ENCODE results near the gene EHBP1. TPM values are rescaled to one million over a fixed set of nuclear protein-coding genes. Genes with fewer than 3 reads are reported as not detected.

The EHBP1 gene
- total RNA-seq, 3 donors from 2014 or later = 65.9 to 118 (median 87.2) TPM

DNA sequence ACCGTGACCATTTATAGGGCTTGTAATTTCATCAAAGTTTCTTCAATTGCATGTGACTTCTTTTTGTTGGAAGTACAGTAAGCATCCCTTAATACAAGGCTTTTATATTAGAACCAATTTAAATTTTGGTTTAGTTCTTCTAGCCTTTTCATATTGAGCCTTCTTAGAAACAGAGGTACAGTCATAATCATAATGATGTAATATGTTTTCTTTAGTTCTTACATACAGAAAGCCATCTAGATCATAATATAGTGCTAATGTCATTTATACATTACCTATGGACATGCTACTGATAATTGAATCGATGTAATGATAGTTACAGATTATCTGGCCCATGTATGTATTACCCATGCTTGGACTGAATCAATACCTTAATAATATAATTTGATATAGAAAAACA is 235.2 kb downstream of the EHBP1 start:
- Histone ChIP-seq H3K36me3 (no peaks in the 10 kb centered on the region), H3K27me3 (no peaks in the 10 kb centered on the region), H3K9me3 (no peaks in the 10 kb centered on the region), H3K4me3 (no peak overlapping the region), H3K27ac (no peak overlapping the region), H3K4me1 (no peaks in the 10 kb centered on the region)
- intact Hi-C loops (cut with DNase I; ENCODE audit: low total_unique reads) = no loop called here
- TF ChIP-seq POLR2A (IDR thresholded peaks at IDR 0.05) (no peak), CTCF (IDR thresholded peaks at IDR 0.05) (no peak), POLR2AphosphoS5 (IDR thresholded peaks at IDR 0.05) (no peak)
- DNase-seq (ENCODE audit: low spot score in 2 of 2) = no peak

GRCh38 chr2:62941413-62941812 is 235.9 kb downstream of the EHBP1 start:
- TF ChIP-seq POLR2AphosphoS5 (IDR thresholded peaks at IDR 0.05) (no peak), POLR2A (IDR thresholded peaks at IDR 0.05) (no peak), CTCF (IDR thresholded peaks at IDR 0.05) (no peak)
- Histone ChIP-seq H3K4me3 (no peak overlapping the region), H3K36me3 (no peaks in the 10 kb centered on the region), H3K27ac (no peak overlapping the region), H3K27me3 (no peaks in the 10 kb centered on the region), H3K9me3 (no peaks in the 10 kb centered on the region), H3K4me1 (no peaks in the 10 kb centered on the region)
- intact Hi-C loops (cut with DNase I; ENCODE audit: low total_unique reads) = no loop called here
- DNase-seq (ENCODE audit: low spot score in 2 of 2) = no peak

GRCh38 chr2:62944362-62944761 is 238.8 kb downstream of the EHBP1 start:
- H3K27me3 ChIP-seq = no peaks in the 10 kb centered on the region
- H3K4me1 ChIP-seq = no peaks in the 10 kb centered on the region
- intact Hi-C loops (cut with DNase I; ENCODE audit: low total_unique reads) = no loop called here
- no peak for DNase-seq (ENCODE audit: low spot score in 2 of 2)
- no peaks in the 10 kb centered on the region for H3K36me3 ChIP-seq
- H3K9me3 ChIP-seq = no peaks in the 10 kb centered on the region
- TF ChIP-seq CTCF (IDR thresholded peaks at IDR 0.05) = no peak
- no peak overlapping the region for H3K27ac ChIP-seq
- H3K4me3 ChIP-seq = no peak overlapping the region

DNA sequence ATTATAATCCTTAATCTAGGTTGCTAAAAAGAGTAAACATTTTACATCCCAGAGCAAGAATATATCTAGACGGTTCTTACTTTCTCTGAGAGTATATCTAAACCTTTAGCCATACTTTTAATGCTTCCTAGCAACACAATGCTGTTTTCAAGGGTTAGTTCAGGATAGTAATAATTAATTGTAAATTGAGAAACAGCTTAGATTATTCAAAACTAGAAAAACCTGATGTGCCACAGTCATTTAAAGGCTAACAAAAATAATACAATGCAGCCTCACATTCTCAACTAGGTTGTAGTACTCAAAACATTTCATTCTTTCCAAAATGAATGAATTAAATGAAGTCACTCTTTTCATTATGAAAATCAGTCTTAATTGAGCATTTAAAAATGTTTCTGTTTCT is 241.9 kb downstream of the EHBP1 start:
- H3K27ac ChIP-seq = peak overlapping the region in 1 of 2 donors; percentile 22
- no peaks in the 10 kb centered on the region for H3K27me3 ChIP-seq
- no peak for DNase-seq (ENCODE audit: low spot score in 2 of 2)
- H3K4me1 ChIP-seq = no peaks in the 10 kb centered on the region
- intact Hi-C loops (cut with DNase I; ENCODE audit: low total_unique reads) = no loop called here
- H3K9me3 ChIP-seq = no peaks in the 10 kb centered on the region
- H3K36me3 ChIP-seq = no peaks in the 10 kb centered on the region
- TF ChIP-seq POLR2AphosphoS5 (IDR thresholded peaks at IDR 0.05) (no peak), POLR2A (IDR thresholded peaks at IDR 0.05) (no peak), CTCF (IDR thresholded peaks at IDR 0.05) (no peak)
- no peak overlapping the region for H3K4me3 ChIP-seq

DNA sequence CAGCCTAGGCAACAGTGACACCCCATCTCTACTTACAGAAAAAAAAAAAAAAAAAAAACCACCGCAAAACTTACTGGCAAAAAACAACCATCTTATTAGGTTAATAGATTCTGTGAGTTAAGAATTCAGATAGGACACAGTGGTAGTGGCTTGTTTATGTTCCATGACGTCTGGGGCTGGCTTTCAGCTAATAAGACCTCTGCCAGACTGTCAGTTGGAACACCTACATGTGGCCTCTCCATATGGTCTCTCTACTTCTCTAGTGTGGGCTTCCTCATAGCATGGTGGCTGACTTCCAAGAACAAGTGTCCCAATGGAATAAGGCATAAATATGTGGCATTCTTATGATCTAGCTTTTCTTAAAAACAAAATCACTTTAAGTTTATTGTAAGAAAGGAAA is 251.1 kb downstream of the EHBP1 start:
- DNase-seq (ENCODE audit: low spot score in 2 of 2) = no peak
- no peaks in the 10 kb centered on the region for H3K9me3 ChIP-seq
- no peak overlapping the region for H3K27ac ChIP-seq
- intact Hi-C loops (cut with DNase I; ENCODE audit: low total_unique reads) = no loop called here
- peaks cover 8% of the 10 kb centered on the region for H3K36me3 ChIP-seq
- no peaks in the 10 kb centered on the region for H3K27me3 ChIP-seq
- H3K4me3 ChIP-seq = no peak overlapping the region
- TF ChIP-seq POLR2AphosphoS5 (IDR thresholded peaks at IDR 0.05) (no peak), POLR2A (IDR thresholded peaks at IDR 0.05) (no peak), CTCF (IDR thresholded peaks at IDR 0.05) (no peak)
- no peaks in the 10 kb centered on the region for H3K4me1 ChIP-seq
